CD4-positive, alpha-beta T cell treated with Interleukin-10 for 1 hour (primary cell): ENCODE data around the gene NOX1.

Experiments used
- DNase-seq: peaks from one replicate; pipeline ENCODE4 v3.0.0-alpha.2; 2020

Gene NOX1

GRCh38 chrX:100874325-100874724 is at the start of gene NOX1:
Gene NOX1, minus strand, starts transcription at chrX:100874359. Its CDS starts 220 bp downstream, at chrX:100874139.
- no peak for DNase-seq

- no peak for DNase-seq
Observed at GRCh38 chrX:100915562-100915961, 41.4 kb upstream of the NOX1 start.

- DNase-seq = no peak
Observed at GRCh38 chrX:100913111-100913510, 39.0 kb upstream of the NOX1 start.

GRCh38 chrX:100911731-100912130 is 37.6 kb upstream of the NOX1 start:
- DNase-seq = no peak

- DNase-seq = no peak
Observed at GRCh38 chrX:100905620-100906019, 31.5 kb upstream of the NOX1 start.

GRCh38 chrX:100904433-100904832 is 30.3 kb upstream of the NOX1 start:
- no peak for DNase-seq

- peak; percentile 7 for DNase-seq
Observed at GRCh38 chrX:100895365-100896075, 21.4 kb upstream of the NOX1 start.

- DNase-seq = no peak
Observed at GRCh38 chrX:100883654-100884053, 9.5 kb upstream of the NOX1 start.

- no peak for DNase-seq
Observed at GRCh38 chrX:100880368-100880767, 6.2 kb upstream of the NOX1 start.

GRCh38 chrX:100871594-100872560 is 2.3 kb downstream of the NOX1 start:
- no peak for DNase-seq

GRCh38 chrX:100870527-100870926 is 3.6 kb downstream of the NOX1 start:
- DNase-seq = no peak

- no peak for DNase-seq
Observed at GRCh38 chrX:100868273-100868672, 5.9 kb downstream of the NOX1 start.

GRCh38 chrX:100864657-100865391 is 9.3 kb downstream of the NOX1 start:
- no peak for DNase-seq

GRCh38 chrX:100863326-100863864 is 10.8 kb downstream of the NOX1 start:
- DNase-seq = no peak

GRCh38 chrX:100852810-100853209 is 21.3 kb downstream of the NOX1 start:
- DNase-seq = no peak

- no peak for DNase-seq
Observed at GRCh38 chrX:100850317-100850716, 23.8 kb downstream of the NOX1 start.

GRCh38 chrX:100831219-100831946 is 42.8 kb downstream of the NOX1 start:
- DNase-seq = no peak

GRCh38 chrX:100830547-100830946 is 43.6 kb downstream of the NOX1 start:
- peak; percentile 12 for DNase-seq

- DNase-seq = no peak
Observed at GRCh38 chrX:100830143-100830542, 44.0 kb downstream of the NOX1 start.

- peak; percentile 54 for DNase-seq
Observed at GRCh38 chrX:100829730-100830129, 44.4 kb downstream of the NOX1 start.

GRCh38 chrX:100819837-100820666 is 54.1 kb downstream of the NOX1 start, which contains the start of gene CSTF2:
Gene CSTF2, plus strand, starts transcription at chrX:100820391. Its CDS starts 26 bp downstream, at chrX:100820417.
- peak; percentile 82 for DNase-seq
